Activated CD8-positive, alpha-beta memory T cell treated with anti-CD3 and anti-CD28 coated beads for 4 hours (primary cell): Measurements from ENCODE around the gene TMEM187.
A peak's percentile ranks its signal among the peaks of the same experiment; 100 is the strongest.

Experiments
- DNase-seq, 2 donors: peaks; one replicate each; pipeline ENCODE4 v3.0.0-alpha.2; 2020; ENCODE audit warnings: low read depth in 2 of 2

The TMEM187 gene

DNA sequence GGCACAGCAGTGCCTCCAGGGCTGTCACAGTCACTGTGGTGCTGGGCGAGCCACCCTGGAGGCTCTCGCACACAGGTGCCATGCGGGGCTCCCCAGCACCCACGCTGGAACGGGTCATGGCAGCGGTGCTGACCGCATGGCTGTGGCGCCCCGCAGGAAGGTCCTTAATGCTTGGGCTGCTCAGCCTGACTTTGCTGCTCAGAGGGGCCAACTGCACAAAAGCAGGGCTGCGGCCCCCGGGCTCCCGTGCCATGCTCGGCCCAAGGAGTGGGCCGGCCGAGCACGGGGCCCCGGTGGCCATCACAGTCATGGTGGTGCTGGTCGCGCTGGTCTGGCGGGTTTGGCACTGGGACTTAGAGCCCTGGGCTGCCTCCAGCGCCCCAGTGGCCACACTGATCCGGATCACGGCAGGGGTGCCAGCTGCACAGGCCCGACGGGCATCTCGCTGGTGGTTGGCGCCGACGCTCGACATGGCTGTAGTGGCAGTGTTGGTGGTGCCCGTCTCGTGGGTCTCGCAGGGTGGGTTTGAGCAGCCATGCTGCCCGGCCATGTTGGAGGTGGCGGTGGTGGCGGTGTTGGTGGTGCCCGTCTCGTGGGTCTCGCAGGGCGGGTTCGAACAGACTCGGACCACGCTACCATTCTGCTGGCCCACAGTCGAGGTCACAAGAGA, 17.9 kb upstream of the TMEM187 start:
- no peak for DNase-seq

DNA sequence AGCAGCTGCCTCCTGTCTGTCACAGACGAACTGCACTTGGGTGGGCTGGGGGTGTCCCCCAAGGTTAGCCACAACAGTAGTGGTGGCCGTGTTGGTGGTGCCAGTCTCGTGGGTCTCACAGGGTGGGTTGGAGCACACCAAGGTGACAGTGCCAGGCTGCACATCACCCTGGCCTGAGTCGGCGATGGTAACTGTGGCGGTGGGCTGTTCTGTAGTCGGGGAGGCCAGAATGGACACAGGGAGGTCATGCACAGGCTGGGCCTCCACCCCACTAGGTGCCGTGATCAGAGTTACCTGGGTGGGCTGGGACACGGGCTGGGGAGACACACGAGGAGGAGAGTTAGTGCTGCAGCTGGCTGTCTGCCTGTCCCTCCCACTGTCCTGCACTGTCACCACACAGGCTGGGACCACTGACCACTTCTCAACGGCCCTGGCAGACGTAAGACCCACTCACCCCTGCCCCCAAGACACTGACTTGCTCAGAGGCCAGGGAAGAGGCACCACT, 17.3 kb upstream of the TMEM187 start:
- no peak for DNase-seq

DNA sequence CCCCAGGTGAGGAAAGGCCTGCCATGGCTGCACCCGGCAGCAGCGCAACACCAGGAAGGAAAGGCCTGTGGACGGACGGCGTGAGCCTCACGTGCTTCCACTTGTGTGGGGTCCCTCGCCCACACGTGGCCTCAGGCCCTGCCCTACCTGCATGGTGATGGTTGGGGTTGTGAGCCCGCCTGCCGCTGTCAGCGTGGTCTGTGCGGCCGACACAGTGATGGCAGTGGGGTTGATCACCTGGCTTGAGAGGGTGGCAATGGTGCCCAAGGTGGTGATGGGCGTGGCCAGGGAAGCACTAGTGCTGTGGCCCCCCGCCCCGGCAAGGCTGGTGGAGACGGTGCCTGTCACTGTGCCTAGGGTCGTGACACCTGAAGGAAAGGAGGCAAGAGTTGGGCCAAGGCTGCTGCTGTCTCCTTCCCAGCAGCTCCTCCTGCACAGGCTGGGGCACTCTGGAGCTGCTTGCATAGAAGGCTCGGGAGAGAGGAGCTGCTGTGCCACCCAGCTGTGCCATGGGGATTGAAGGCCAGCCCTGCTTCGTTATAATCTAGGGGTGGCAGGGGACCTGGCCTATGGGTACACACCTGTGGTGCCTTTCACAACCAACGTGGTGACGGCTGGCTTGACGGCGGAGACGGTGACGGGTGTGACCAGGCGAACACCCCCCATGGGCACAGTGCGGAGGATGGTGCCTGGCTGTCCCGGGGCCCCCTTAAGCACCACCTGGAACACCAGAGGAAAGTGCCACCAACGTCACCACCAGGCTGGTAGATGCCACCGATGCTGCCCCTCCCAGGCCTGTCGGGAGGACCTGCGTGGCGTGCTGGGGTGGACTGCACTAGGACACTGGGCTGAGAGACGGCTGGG, 16.3 kb upstream of the TMEM187 start:
- DNase-seq, result no peak

DNA sequence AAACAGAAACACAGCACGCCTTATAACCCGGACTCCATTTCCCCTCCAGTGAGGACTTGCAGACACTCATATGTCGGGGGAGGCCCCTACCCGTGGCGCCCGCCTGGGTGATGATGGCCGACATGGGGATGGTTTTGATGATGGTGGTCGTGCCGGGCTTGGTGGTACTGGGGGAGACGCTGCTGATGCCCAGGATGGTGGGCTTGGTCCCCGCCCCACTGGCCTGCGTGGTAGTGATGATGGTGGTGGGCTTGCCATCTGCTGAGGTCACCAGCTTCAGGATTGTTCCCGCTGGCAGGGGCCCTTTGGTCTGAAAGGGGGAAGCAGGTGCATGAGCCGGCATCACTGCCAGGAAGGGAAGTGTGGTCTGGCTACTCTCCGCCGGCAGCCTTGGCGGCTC, 15.3 kb upstream of the TMEM187 start:
- no peak for DNase-seq

DNA sequence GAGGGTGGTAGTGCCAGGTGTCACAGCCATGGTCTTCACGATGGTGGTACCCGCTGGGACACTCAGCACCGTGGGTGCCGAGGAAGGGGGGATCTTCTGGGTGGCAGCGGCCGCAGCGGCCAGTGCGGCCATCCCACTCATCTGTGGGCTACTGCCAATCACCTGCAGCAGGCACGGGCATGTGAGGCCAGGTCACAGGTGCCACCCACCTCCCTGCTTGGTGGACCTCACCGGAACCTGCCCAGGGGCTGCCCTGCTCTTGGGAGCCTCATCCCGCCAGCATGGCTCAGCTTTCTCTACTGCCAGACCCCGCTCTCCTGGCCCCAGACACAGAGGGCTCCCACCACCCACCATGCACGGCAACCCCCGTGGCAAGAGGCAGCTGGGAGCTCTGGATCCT, 13.9 kb upstream of the TMEM187 start:
- DNase-seq, result no peak

DNA sequence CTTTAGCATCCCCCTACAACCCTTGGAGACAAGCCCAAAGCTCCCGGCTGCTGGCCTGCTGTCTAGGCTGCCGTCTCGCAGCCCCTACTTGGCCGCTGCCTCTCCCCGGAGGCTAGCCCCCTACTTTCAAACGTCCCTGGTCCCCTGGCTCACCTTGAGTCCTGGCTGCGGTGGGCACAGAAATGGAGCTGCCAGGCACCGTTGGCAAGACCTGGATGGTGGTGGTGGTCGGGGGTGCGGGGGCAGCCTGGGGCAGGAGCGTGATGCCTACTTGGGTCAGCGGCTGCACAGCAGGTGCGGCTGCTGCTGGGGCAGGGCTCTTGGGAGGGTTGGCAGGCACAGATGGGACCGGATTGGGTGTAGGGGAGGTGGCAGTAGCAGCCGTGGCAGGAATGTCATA, 12.9 kb upstream of the TMEM187 start:
- no peak for DNase-seq

DNA sequence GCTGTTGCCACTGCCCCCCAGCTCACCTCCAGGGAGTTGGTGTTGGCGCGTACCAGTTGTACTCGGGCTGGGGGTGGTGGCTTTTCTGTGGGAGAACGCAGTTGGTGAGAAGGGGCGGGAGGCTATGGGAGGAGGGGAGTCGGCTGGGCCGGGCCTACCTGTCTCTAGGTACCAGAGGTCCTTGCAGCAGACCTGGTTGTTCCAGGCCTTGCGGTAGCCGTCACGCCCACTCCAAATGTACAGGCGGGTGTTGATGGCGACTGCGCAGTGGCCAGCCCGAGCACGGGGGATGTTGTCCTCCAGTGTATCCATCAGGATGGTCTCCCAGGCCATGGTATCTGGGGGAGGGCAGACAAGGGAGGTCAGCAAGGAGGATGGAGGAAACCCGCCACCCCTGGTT, 12.5 kb upstream of the TMEM187 start:
- DNase-seq, result no peak

DNA sequence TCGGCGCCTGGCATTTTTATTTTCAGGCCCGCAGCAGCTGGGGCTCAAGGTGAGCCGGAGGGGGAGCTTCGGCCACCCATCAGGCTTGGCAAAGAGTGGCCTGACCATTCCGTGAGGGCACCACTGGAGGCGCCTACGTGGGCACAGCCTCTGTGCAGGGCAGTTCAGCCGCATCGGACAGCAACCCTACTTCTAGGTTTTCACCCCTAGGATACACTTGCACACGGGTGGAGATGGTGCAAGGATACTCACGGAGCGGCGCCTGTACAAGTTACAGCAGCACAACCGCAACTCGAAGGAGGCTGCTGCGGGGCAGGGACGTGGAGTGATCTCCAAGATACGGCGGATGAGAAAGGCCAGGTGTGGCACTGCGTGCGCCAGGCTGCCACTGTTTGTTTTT, 11.8 kb upstream of the TMEM187 start:
- no peak for DNase-seq

DNA sequence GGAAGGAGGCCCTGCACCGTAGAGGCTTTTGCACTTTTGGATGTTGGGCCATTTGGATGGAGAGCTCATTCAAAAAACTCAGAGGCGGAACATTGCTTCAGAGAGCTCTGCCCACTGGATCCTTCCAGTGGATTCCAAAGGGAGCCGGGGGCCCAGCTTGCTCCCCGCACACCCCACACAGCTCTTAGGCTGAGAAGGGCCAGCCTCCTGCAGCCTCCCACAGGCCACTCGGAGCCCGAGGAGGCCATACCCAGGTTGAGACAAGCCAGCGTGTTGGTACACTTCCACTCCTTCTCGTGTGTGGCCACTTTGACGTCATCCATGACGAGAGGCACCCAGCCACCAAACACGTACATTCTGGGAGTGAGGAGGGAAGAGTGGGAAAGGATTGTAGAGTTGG, 11.3 kb upstream of the TMEM187 start:
- no peak for DNase-seq

DNA sequence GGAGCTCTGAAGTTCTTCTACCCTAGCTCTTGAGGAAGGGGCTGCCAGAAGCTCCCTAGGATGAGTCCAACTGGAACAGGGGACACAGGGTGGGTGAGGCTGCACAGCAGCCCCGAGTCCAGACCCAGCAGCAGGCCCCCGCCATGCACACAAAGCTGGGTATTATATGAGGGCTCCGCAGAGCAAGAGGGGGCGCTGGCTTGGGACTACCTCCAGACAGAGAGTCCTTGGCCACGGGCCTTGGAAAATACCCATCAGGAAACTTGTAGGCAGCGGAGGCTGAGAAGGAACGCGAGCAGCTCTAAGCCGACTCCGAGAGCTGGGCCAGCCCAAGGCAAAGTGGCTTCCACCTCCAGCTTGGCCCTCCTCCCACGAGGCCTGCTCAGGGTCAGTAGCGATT, 9.0 kb upstream of the TMEM187 start:
- no peak for DNase-seq

DNA sequence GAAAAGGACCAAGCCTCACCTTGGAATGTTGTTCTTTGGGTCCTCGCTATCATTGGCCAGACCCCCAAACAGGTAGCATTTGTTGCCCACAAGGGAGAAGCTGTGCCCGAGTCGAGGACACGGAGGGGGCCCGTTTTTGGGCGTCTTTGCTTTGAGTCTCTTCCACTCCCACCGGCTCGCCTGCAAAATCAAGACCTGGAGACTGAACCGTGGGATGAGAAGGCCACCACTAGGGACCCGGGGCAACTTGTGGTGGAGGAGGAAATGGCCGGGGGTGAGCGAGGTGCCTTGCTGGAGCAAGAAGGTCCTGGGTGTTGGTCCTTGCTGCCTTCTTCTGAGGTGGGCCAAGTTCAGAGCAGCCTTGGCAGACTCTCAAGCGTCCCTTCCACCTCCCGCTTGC, 8.4 kb upstream of the TMEM187 start:
- no peak for DNase-seq

DNA sequence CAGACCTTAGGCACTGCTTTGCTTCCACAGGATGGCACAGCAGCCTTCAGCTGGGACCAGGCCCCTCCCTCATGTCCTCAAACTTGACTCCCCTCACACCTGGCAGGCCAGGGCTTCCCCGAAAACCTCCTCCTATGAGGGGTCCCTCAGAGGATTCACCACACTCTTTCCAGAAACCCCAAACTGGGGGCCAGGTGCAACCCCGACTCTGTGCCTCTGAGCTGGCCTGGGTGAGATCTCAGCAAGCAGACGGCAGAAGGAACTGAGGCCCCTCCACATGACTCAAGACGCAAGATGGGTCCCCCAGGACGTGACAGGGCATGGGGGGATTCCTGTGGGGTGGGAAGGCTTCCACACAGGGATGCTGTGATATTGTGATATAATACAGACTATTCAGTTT, 7.1 kb upstream of the TMEM187 start:
- no peak for DNase-seq

DNA sequence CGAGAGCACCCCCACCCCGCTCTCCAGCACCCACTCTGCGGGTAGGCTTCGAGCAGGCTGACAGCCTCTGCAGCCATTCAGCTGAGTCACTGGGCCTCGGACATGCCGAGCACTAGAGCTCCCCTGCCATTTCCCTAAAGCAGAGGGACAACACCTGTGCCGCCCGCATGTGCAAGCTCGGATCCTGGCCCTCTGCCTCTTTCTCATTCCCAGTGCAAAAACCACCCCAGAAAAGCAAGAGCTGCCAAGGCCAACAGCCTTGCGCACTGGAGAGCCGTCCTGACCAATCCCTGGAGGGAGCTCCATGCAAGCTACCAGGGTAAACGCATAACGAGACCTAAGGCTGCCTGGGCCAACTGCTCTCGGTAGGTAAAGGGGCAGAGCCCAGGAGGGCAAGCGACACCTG, 6.3 kb upstream of the TMEM187 start:
- DNase-seq, result no peak

DNA sequence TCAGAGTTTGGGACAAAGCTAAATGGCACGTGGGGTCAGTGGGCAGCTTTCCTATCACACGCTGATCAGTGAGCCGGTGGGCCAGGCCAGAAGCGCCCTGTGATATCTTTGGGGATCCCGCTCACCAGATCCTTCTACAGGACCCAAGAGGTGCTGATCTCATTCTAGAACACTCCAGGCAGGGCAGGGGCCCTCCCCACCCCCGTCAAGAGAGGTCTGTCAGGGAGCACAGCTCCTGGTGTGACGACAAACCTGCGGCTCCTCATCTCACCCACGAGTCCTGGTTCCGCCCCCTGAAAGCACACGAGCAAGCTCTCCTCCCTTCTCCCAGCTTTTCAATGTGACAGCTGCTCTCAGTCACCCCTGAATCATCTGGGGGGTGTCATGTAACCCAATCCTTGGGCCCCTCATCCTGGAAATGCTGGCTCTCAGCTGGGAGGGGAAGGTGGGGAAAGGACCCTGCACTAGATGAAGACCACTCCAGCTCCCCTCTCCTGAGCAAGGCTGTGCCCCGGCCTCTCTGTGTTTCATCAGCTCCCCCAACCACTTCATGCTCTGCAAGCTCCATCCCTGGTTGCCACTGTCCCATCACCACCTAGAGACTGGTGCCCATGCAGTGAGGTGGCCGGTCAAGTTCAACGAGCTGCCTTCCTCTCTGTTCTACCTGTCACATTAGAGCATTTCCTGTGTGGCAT, 5.6 kb upstream of the TMEM187 start:
- peak in 1 of 2 donors; percentile 34 for DNase-seq

DNA sequence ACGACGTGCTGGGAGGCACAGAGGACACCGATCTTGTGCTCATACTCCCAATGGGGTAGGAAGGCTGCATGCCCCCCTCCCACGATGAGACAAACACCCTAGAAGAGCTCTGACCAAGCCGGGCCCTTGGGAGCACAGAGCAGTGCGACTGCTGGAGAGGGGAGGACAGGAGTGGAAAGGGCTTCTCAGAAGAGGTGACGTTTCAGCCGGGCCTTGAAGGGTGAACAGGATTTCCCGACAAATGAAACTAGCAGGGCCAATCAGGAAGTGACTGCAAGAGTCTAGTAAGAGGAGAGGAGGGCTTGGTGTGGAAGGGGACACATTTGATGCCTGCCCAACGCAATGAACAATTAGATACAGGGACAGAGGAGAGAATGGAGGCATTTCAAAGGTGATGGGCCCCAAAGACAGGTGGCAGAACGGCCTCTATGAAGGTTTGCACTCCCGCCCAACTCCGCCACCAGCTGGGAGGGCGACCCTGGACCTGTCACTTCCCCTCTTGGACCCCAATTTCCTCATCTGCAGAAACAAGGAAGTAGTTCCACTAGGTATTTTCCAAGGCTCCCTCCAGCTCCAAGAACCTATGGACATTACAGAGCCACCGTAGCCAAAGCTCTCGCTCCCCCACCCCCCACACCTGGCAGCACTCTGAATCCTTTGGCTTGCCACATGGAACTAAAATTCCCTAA, 4.9 kb upstream of the TMEM187 start:
- no peak for DNase-seq

DNA sequence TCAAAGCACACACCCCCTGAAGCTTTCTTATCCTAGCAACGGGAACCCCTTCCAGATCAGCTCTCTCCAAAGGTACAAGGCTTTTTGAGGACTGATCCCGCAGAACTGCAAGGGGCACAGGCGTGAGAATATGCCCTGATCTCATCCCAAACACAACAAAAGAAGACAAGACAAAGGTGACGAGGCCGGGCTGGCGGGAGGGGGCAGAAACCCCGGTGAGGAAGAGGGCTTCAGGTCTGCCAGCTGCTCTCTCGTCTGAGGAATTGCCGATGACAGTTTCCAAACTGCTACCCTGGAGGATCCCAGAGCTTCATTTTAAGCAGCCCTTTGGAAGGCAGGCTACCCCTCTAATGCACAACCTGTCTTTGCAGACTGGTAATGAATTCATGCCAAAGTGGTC, 4.3 kb upstream of the TMEM187 start:
- no peak for DNase-seq

DNA sequence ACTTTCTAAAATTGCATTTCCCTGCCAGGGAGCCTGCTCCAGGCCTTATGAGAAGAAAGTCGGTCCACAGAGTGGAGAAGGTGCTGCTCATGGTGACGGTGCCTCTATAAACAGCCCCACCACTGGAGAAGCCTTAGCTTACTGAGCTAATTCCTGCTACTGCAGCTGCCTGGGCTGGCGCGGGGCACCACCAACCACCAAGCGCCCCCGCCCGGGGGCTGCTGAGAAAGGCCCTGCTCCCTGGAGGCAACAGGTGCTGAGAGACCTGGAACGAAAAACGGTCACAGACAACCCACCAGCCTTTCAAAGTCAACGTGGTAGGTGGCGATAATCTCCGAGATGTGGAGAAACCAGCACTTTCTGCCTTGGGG, 3.8 kb upstream of the TMEM187 start:
- DNase-seq, result no peak

DNA sequence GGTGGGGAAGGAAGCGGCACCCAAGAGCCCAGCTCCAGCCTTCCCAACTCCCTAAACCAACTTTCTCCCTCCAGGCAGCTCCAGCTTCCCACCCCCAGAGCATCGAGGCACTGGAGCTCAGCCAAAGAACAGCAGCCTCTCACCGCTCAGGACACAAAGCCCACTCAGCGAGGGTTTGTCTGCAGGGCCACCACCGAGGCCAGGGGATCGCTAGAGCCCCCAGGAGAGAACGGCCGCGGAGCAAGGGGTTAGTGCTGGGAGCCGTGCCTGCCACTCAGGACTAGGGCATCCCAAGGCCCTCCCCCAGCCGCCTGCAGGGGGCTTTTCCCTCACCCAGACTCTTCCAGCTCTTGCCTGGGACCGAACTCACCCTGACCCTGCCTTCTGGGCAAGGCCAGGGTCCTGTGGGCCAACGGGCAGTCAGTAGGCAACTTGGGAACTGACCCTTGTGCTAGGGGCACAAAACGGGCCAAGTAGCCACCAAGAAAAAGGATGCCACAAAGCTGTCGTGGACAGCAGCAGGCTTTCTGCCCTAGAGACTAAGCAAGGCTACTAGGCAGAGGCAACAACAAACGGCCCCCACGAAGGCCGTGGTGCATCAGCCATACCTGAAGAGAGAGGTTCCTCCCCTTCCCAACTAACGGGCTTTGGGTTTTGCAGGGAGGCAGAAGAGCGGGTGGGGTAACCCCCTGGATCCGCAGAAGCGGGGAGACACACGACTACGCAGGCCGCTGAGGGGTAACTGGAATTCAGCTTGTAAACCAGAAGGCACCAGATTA, 3.2 kb upstream of the TMEM187 start:
- no peak for DNase-seq

DNA sequence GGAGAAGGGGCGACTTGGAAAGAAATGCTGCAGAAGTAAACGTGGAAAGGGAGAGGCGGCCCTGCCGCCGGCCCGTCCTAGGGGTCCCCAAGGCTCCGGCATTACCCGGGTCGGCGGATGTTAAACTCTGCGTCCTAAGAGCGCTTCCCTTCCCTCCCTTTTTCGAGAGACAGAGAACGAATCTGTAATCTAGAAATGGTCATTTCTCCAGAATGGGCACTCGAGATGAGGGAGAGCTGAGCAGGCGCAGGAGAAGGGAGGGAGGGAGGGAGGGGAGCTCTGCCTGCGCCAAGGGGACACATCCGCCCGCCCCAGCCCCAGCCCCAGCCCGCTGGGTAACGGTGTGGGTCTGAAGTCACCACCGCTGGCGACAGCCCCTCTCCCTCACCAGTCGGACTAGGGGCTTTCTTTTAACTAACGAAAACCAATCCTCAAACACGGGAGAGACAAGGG, 2.6 kb upstream of the TMEM187 start:
- no peak for DNase-seq

DNA sequence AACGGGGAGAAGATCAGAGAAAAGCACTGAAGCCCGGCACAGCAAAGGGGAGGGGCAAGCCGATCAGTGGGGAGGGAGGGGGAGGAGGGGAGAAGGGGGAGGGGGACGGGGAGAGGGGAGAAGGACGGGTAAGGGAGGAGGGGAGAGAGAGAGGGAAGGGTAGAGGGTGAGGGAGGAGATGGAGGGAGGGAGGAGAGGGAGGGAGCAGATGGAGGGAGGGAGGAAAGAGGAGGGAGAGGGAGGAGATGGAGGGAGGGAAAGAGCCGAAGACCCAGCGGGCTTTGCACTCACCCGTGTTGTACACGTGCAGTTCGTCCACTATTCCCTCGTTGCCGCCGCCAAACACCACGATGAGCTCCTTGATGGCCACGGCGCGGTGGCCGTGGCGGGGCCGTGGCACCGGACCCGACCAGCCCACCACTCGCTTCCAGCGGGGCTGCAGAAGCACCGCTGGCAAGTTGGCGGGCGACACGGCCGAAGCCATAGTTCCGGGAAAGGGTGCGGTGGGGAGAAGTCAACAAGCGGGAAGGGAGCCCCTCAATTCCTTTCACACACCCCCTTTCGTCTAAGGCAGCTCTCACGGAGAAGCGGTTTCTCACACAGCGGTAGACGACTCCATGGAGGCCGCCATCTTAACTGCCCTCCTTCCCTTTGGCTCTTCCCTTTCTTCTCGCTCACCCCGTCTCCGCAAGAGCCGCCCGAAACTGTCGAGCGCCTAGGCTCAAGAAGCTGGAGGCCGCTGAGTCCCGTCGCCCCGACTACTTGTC, 2.0 kb upstream of the TMEM187 start:
- DNase-seq, result no peak

DNA sequence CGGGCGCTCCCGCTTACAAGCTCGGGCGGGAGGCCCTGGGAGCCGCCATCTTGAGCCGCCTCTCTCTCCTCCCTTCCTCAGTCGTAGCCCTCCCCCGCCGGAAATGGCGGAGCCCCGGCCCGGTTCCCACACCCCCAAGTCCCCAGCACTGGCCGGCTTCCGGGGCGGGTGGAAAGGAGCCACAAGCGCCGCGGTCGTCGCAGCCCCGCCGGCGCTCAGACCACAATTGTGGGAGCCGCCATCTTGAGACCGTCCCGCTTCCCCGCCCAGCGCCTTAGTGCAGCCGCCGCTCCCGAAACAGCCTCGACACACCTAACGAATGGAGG, 1.5 kb upstream of the TMEM187 start:
- peak; percentile 83 to 85 for DNase-seq
